Measurements from ENCODE around the gene INSR. TPM values are rescaled to one million over a fixed set of nuclear protein-coding genes. Genes with fewer than 3 reads are reported as not detected.

The INSR gene
- total and polyA plus RNA-seq, 2 donors from 2014 or later: 15.5 to 50.4 TPM

DNA sequence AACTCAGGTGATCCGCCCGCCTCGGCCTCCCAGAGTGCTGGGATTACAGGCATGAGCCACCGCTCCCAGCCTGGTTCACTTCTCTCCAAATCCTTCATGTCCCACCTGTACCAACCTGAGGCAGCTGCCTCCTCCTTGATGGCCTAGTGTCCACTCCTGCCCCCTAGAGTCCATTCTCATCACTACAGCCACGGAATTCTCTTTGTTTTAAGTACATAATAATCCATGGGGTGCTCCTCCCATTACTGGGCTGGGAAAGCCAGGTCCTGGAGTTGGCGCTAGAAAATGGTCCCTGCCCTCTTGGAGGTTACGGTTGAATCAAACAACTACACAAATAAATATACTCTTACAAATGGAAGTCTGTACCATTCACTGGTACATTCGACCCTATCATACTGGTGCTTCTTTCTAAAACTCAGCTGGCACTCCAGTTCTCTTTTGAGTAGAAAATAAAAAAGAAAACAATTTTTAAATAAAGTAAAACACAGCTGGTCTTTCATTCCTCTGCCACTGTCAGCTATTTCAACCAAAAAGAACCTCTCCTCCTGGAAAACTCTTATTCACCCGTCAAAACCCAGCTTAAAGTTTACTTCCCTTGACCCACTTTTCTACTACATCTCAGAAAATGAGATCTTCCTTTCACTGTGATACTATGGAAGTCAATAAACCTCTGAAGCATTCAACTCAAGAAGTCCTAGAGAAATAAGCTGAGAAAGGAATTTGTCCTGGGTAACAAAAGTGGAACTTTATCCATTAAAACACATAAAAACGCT lies 32.1 kb upstream of the INSR start:
- intact Hi-C loops (cut with DNase I): no loop called here
- FAIRE-seq: no peak

DNA sequence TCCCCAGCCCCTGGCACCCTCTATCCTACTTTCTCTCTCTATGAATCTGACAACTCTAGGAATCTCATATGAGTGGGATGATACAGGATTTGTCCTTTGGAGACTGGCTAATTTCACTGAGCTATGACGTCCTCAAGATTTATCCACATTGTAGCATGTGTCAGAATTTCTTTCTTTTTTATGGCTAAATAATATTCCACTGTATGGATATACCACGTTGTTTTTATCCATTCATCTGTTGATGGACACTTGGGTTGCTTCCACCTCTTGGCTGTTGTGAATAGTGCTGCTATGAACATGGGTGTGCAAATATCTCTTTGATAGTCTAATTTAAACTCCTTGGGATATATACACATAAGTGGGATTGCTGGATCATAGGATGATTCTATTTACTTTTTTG lies 24.0 kb upstream of the INSR start:
- Histone ChIP-seq H3K36me3 (ENCODE audit: control insufficient read depth in 2 of 3, insufficient read depth in 3 of 3, low read length in 3 of 3) (no peaks in the 10 kb centered on the region), H3K4me3 (ENCODE audit: low read length in 3 of 3) (no peak overlapping the region), H3K4me1 (ENCODE audit: control insufficient read depth in 2 of 3, insufficient read depth in 2 of 3, low read depth in 1 of 3, low read length in 3 of 3) (no peaks in the 10 kb centered on the region), H3K9me3 (ENCODE audit: control insufficient read depth in 2 of 3, insufficient read depth in 1 of 3, low read length in 3 of 3) (peaks cover 0 to 4% (median 0%) of the 10 kb centered on the region in 3 donors), H3K9ac (ENCODE audit: low read length in 3 of 3) (no peak overlapping the region), H3K27ac (ENCODE audit: low read depth in 2 of 2, low read length in 2 of 2) (no peak overlapping the region), H3K27me3 (ENCODE audit: control insufficient read depth, insufficient read depth, low read length) (no peaks in the 10 kb centered on the region)
- TF ChIP-seq, protein P1, sequence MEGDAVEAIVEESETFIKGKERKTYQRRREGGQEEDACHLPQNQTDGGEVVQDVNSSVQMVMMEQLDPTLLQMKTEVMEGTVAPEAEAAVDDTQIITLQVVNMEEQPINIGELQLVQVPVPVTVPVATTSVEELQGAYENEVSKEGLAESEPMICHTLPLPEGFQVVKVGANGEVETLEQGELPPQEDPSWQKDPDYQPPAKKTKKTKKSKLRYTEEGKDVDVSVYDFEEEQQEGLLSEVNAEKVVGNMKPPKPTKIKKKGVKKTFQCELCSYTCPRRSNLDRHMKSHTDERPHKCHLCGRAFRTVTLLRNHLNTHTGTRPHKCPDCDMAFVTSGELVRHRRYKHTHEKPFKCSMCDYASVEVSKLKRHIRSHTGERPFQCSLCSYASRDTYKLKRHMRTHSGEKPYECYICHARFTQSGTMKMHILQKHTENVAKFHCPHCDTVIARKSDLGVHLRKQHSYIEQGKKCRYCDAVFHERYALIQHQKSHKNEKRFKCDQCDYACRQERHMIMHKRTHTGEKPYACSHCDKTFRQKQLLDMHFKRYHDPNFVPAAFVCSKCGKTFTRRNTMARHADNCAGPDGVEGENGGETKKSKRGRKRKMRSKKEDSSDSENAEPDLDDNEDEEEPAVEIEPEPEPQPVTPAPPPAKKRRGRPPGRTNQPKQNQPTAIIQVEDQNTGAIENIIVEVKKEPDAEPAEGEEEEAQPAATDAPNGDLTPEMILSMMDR (IDR thresholded peaks at IDR 0.05; ENCODE audit: borderline replicate concordance, extremely low read depth, insufficient read depth): no peak
- intact Hi-C loops (cut with DNase I): no loop called here
- DNase-seq: no peak
- no peak for FAIRE-seq

More for the DNA sequence above, 32.1 kb upstream of the INSR start:
- peaks cover 0 to 2% (median 0%) of the 10 kb centered on the region in 3 donors for H3K9me3 ChIP-seq (ENCODE audit: control insufficient read depth in 2 of 3, insufficient read depth in 1 of 3, low read length in 3 of 3)
- H3K27me3 ChIP-seq (ENCODE audit: control insufficient read depth, insufficient read depth, low read length): no peaks in the 10 kb centered on the region
- TF ChIP-seq, protein P1 (IDR thresholded peaks at IDR 0.05; ENCODE audit: borderline replicate concordance, extremely low read depth, insufficient read depth): peak; percentile 23
- no peak overlapping the region for H3K9ac ChIP-seq (ENCODE audit: low read length in 3 of 3)
- no peak overlapping the region for H3K4me3 ChIP-seq (ENCODE audit: low read length in 3 of 3)
- DNase-seq: no peak
- peaks cover 0 to 2% (median 0%) of the 10 kb centered on the region in 3 donors for H3K36me3 ChIP-seq (ENCODE audit: control insufficient read depth in 2 of 3, insufficient read depth in 3 of 3, low read length in 3 of 3)
- no peak overlapping the region for H3K27ac ChIP-seq (ENCODE audit: low read depth in 2 of 2, low read length in 2 of 2)
- no peaks in the 10 kb centered on the region for H3K4me1 ChIP-seq (ENCODE audit: control insufficient read depth in 2 of 3, insufficient read depth in 2 of 3, low read depth in 1 of 3, low read length in 3 of 3)

DNA sequence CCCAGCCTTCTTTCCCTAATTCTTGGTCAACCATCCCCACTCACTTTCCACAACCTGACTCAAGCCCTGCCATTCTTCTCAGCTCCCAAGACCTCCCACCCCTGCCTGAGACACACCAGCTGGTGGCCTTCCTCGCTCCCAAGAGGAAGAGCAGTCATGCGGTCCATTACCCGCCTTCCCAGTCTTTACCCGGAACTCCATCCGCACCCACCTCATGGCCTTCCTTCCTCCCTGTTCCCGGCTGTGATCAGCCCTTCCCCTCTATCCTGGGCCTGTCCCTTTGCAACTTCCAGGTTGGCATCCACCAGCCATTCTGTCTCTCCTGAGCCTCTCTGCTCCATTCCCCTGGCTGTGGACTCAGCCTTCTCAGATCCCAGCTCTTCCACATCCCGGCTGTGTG lies 18.6 kb upstream of the INSR start:
- DNase-seq: no peak
- Histone ChIP-seq H3K4me3 (ENCODE audit: low read length in 3 of 3) (no peak overlapping the region), H3K9me3 (ENCODE audit: control insufficient read depth in 2 of 3, insufficient read depth in 1 of 3, low read length in 3 of 3) (no peaks in the 10 kb centered on the region), H3K27me3 (ENCODE audit: control insufficient read depth, insufficient read depth, low read length) (no peaks in the 10 kb centered on the region), H3K27ac (ENCODE audit: low read depth in 2 of 2, low read length in 2 of 2) (no peak overlapping the region), H3K4me1 (ENCODE audit: control insufficient read depth in 2 of 3, insufficient read depth in 2 of 3, low read depth in 1 of 3, low read length in 3 of 3) (no peaks in the 10 kb centered on the region), H3K36me3 (ENCODE audit: control insufficient read depth in 2 of 3, insufficient read depth in 3 of 3, low read length in 3 of 3) (no peaks in the 10 kb centered on the region), H3K9ac (ENCODE audit: low read length in 3 of 3) (no peak overlapping the region)
- TF ChIP-seq, protein P1 (IDR thresholded peaks at IDR 0.05; ENCODE audit: borderline replicate concordance, extremely low read depth, insufficient read depth): no peak
- intact Hi-C loops (cut with DNase I): no loop called here
- FAIRE-seq: no peak

Data from kidney (tissue), 14 donors.